IPS-18c (cell line): ENCODE results near the gene GPR135.

ENCODE experiments used
- H3K4me3 ChIP-seq: 2 replicates; pipeline ENCODE4 v1.7.0; 2013; ENCODE audit warnings: low read depth, mild to moderate bottlenecking, low read length, moderate library complexity; ENCODE audit not compliant: insufficient read depth
- H3K9me3 ChIP-seq: one replicate; pipeline ENCODE4 v1.6.1; 2013; ENCODE audit warnings: mild to moderate bottlenecking, low read length, moderate library complexity; ENCODE audit not compliant: control insufficient read depth, insufficient read depth

GPR135 gene

GRCh38 chr14:59438195-59438647 is 27.0 kb downstream of the GPR135 start:
- Histone ChIP-seq H3K9me3 (no peaks in the 10 kb centered on the region), H3K4me3 (no peak overlapping the region)

- no peak overlapping the region for H3K4me3 ChIP-seq
- H3K9me3 ChIP-seq, result no peaks in the 10 kb centered on the region
Observed at GRCh38 chr14:59435987-59436386, 29.2 kb downstream of the GPR135 start.

DNA sequence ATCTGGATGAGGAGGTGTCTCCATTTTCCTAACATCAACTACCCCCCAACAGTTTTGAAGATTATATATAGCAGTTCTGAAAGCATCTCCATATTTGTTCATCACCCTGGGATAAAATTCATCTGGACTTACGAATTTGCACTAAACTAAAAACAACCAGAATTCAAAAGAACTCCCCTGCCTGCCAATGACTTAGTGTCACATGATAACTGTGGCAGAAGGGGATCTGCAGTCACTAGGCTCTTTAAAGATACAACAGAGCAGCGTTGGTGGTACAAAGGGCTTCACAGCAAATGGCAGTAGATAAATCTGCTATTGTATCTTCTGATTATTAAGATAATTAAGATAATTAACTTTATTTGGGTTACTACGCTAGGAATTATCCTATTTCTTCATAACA is 30.1 kb downstream of the GPR135 start:
- H3K9me3 ChIP-seq, result no peaks in the 10 kb centered on the region
- no peak overlapping the region for H3K4me3 ChIP-seq

GRCh38 chr14:59429790-59430189 is 35.4 kb downstream of the GPR135 start:
- Histone ChIP-seq H3K4me3 (no peak overlapping the region), H3K9me3 (no peaks in the 10 kb centered on the region)

DNA sequence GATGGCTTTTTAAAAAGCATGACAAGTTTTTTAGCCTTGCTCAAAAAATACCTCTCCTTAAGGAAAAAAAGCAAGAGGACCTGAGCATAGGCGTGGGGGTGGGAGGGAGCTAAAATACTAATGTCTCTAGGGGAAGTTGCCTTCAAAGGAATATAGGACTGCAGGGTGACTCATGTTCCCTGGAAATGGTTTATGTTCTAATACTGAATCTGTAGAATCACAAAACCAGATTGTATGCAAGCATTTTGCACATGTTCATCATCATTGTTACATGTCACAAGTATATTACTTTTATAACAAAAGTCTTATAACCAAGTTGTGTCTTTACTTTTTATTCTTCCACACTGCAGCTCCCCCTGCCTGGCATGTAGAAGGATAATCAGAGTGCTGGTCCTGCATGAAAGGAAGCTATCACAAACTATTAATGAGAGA is 36.6 kb downstream of the GPR135 start:
- Histone ChIP-seq H3K4me3 (no peak overlapping the region), H3K9me3 (no peaks in the 10 kb centered on the region)

DNA sequence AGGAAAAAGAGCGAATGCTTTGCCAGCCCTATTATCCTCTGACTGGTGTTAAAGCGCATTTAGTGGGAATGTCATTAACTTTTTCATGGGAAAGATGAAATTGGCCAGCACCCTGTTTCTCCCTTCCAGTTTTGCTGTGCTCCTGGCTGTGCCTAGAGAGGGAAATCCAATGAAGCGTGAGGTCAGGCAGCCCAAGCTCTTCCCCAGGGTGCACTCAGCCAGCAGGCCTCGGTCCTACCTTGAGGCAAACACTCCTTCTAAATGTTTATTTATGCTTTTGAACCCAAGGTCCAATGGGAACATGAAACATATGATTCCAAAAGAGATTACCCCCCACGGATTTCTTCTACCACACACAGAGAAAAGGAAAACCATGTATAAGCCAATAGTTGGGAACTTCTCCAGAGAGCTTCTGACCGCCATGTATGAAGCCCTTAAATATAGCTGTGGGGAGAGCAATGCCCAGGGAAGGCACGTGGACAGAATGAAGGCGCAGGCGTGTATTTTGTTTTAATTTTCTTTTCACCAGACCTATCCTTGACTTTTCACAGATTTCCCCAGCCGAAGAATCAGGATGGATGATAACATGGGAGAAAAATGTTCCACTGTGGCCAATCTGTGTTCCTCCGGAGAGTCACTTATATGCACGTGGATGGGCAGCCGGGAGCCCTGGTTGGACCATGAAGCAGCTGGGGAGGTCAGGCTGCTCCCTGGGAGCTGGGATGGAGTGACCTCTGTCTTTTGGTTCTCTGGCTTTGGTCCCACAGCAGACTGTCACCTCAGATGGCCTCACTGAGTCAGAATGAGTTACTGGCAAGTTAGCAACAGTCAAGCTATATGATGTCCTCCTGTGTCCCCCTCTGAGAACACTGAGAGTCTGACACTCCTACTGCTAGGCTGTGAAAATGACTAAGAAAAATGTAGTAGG is 37.3 kb downstream of the GPR135 start:
- Histone ChIP-seq H3K9me3 (no peaks in the 10 kb centered on the region), H3K4me3 (no peak overlapping the region)

DNA sequence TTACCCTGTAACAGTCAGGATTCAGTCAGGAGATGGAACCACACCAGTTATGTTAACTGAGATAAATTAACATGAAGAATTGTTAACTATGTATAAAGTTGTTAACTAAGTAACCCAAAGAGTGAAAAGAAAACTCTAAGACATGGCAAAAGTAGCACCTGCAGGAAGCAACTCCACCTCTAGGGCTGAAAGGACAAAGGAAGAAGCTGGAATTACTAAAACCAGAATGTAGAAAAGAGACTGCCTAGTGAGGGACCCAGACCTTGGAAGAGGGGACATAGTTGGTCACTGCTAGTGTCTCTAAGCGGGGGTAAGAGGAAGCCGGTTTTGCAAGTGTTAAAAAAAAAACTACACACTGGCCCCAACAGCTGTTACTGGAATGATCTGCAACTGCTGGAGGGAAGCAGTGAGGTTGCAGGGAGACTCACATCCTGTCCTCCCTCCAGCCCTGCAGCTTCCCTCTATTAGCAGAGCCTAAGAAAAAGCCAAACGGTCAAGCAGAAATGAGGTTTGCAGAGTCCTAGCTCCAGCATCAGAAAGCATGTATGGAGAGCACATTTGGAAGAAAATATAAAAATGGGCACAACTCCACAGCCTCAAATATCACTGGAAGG is 39.8 kb downstream of the GPR135 start:
- H3K4me3 ChIP-seq, result no peak overlapping the region
- H3K9me3 ChIP-seq, result no peaks in the 10 kb centered on the region

- H3K9me3 ChIP-seq, result no peaks in the 10 kb centered on the region
- no peak overlapping the region for H3K4me3 ChIP-seq
Observed at GRCh38 chr14:59424341-59425071, 40.7 kb downstream of the GPR135 start.

DNA sequence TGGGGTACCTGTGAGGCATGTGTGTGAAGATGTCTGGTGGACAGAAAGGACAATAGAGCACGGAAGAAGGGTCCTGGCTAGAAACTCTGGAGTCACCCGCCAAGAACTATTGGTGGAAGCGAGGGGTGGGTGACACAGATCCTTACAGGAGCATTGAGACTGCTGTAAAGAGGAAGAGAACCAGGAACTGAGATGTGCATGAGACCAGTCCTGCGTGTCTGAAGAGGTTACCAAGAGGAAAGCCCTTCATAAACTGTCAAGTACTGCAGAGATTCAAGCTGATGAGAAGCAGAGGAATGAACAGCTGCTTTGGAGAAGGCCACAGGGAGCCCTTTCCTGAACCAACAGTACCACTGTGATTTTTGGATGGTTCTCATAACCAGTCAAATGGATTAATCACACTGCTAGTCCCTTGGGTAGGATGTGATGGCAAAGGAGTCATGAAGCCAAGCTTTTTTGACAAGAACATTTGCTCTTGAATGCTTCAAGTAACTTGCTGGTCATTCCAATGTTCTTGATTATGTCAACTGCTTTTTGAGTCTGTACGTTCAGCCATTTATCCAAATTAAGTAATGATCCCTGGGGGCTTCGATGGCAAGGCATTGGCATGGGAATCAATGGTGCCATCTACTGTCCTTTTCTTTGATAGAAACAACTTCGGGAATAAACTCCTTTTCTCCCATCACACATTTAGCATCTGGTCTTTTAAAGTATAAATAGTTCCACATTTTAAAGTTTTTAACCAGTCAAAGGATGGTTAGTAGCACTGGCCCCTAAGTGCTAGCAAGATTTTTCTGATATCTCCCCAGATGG is 42.9 kb downstream of the GPR135 start:
- Histone ChIP-seq H3K9me3 (no peaks in the 10 kb centered on the region), H3K4me3 (no peak overlapping the region)

DNA sequence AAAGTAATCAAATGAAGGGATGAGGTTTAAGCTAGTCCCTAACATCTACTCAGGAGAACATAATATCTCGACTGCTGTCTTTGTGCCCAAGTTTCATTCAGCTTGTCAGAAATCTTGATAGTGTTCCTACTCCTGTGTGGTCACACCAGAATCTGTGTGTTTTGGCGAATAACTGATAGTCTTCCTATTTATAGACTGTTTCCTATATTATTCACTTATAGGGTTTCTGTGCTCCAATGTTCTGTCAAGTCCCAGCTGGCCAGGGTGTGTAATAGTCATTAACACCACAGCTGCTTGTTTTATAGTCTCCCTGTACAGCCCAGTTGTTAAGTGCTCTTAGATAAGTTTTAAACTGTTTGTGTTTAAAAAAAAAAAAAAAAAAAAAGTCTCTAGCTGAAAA is 45.9 kb downstream of the GPR135 start:
- Histone ChIP-seq H3K9me3 (no peaks in the 10 kb centered on the region), H3K4me3 (no peak overlapping the region)

DNA sequence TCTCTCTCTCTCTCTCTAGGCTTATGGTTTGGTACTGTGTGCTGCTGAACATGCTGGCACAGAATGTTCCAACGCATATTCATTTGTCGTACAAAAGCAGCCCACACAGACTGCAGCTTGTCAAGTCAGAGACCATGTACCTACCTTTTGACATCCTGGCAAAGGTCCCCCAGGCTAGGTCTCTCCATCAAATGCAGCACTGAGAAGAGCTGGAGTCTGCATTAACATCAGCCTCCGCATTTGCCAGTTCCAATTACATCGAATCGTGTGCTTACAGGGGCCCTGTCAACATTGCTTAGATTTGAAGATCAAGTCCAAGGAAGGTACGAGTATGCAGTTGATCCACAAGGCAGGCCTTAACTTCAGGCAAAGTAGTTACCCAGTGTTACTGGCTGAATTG is 47.9 kb downstream of the GPR135 start:
- H3K9me3 ChIP-seq, result no peaks in the 10 kb centered on the region
- H3K4me3 ChIP-seq, result no peak overlapping the region

- H3K4me3 ChIP-seq, result no peak overlapping the region
- no peaks in the 10 kb centered on the region for H3K9me3 ChIP-seq
Observed at GRCh38 chr14:59415836-59416602, 49.2 kb downstream of the GPR135 start.
